Mucosa of rectum (tissue), 2 donors: ENCODE results near the gene LNX2.

Source experiments
- H3K27ac ChIP-seq, 2 donors: one replicate each; pipeline ENCODE4 v1.7.0; 2013; ENCODE audit warnings: inconsistent platforms in 2 of 2, low read depth in 2 of 2, low read length in 2 of 2
- H3K27me3 ChIP-seq, 2 donors: one replicate each; pipeline ENCODE4 v1.7.0; 2013; ENCODE audit warnings: low read length in 2 of 2; ENCODE audit not compliant: control insufficient read depth in 2 of 2, insufficient read depth in 2 of 2
- H3K36me3 ChIP-seq, 2 donors: one replicate each; pipeline ENCODE4 v1.7.0; 2013; ENCODE audit warnings: low read length in 2 of 2; ENCODE audit not compliant: control insufficient read depth in 2 of 2, insufficient read depth in 2 of 2
- H3K4me1 ChIP-seq, 2 donors: one replicate each; pipeline ENCODE4 v1.7.0; 2013; ENCODE audit warnings: low read length in 2 of 2, mild to moderate bottlenecking in 1 of 2; ENCODE audit not compliant: control insufficient read depth in 2 of 2, insufficient read depth in 2 of 2
- H3K4me3 ChIP-seq, 2 donors: one replicate each; pipeline ENCODE4 v1.7.0; 2013; ENCODE audit warnings: low read length in 2 of 2
- H3K9ac ChIP-seq, 2 donors: one replicate each; pipeline ENCODE4 v1.7.0; 2013; ENCODE audit warnings: low read length in 2 of 2, low read depth in 1 of 2, mild to moderate bottlenecking in 1 of 2
- H3K9me3 ChIP-seq, 2 donors: one replicate each; pipeline ENCODE4 v1.7.0; 2013; ENCODE audit warnings: low read length in 2 of 2; ENCODE audit not compliant: control insufficient read depth in 2 of 2
- donor health status: healthy.
- donor health status: Normal muscosa, but diverticular disease.

LNX2 gene

DNA sequence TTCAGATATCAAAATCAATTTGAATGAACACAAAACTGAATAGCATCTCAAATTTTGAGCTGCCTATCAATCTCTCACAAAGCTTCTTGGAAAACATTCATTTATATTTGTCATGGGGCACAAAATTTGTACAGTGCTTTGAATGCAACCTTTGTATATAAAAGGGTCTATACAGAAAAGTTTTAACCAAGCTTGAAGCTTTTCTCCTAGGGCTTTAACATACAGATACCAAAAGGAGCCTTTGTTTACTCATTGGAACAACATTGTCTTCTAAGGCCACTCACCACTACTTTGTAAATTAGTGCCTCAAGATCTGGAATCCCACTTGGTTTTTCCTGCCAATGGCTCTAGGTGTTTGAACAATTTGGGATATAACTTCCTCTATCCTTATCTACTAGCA is 21.2 kb downstream of the LNX2 start:
- Histone ChIP-seq H3K36me3 (no peaks in the 10 kb centered on the region), H3K4me1 (peaks cover 4 to 5% of the 10 kb centered on the region in 2 donors), H3K9me3 (no peaks in the 10 kb centered on the region), H3K27ac (no peak overlapping the region), H3K4me3 (no peak overlapping the region), H3K9ac (no peak overlapping the region), H3K27me3 (no peaks in the 10 kb centered on the region)

DNA sequence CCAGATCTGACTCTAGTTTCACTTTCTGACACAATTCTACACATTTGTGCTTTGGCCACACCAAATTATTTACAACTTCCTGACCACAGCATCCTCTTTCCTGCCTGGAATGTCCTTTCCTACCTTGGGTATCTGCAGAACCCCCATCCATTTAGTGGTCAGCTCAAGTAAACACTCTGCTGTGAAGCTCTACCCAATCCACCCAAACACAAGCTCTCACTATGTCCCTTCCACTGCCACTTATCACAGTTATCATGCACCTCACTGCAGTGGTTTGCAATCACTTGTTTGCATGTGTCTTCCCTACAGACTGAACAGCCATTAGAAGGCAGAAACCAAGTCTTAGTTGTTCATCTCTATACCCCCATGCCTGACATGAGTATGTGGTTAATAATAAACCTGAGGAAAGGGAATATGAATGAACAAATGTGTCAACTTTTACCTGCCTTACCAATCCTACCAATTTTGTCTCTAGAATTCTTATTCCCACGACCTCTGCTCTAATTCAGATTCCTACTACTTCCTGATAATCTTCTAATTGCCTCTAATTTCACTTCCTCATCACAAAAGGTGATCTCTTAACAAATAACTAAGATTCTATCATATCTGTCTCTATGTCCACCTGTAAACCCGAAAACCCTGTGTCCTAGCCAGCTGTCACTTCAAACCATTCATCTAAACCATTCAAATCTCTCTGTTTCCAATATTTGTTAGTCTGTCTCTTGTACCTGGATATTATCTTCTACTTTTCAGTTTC is 25.1 kb downstream of the LNX2 start:
- Histone ChIP-seq H3K4me1 (peaks cover 4 to 5% of the 10 kb centered on the region in 2 donors), H3K36me3 (no peaks in the 10 kb centered on the region), H3K27ac (no peak overlapping the region), H3K9ac (no peak overlapping the region), H3K4me3 (no peak overlapping the region), H3K27me3 (no peaks in the 10 kb centered on the region), H3K9me3 (no peaks in the 10 kb centered on the region)

- H3K27ac ChIP-seq: no peak overlapping the region
- no peaks in the 10 kb centered on the region for H3K36me3 ChIP-seq
- no peaks in the 10 kb centered on the region for H3K27me3 ChIP-seq
- peaks cover 4 to 5% of the 10 kb centered on the region in 2 donors for H3K4me1 ChIP-seq
- no peaks in the 10 kb centered on the region for H3K9me3 ChIP-seq
- H3K4me3 ChIP-seq: no peak overlapping the region
- H3K9ac ChIP-seq: no peak overlapping the region
Measured at GRCh38 chr13:27593267-27593666, 27.1 kb downstream of the LNX2 start.

- H3K9me3 ChIP-seq: no peaks in the 10 kb centered on the region
- no peak overlapping the region for H3K27ac ChIP-seq
- no peak overlapping the region for H3K4me3 ChIP-seq
- no peak overlapping the region for H3K9ac ChIP-seq
- H3K27me3 ChIP-seq: no peaks in the 10 kb centered on the region
- H3K36me3 ChIP-seq: no peaks in the 10 kb centered on the region
- peaks cover 4 to 5% of the 10 kb centered on the region in 2 donors for H3K4me1 ChIP-seq
Measured at GRCh38 chr13:27592865-27593264, 27.5 kb downstream of the LNX2 start.

DNA sequence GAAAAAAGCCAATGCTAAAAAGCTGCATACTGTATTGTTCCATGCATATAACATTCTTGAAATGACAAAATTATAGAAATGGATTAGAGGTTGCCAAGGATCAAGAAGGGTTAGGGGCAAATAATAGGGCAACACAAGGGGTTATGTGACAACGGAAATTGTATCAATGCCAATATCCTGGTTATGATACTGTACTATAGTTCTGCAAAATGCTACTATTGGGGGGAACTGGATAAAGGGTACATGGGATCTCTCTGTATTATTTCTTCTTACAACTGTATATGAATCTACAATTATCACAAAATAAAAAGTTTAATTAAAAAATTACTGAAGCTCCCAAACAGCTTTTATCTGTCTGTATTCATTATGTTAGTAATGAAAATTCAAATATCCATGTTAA is 31.9 kb downstream of the LNX2 start:
- Histone ChIP-seq H3K27me3 (no peaks in the 10 kb centered on the region), H3K9ac (no peak overlapping the region), H3K4me1 (peaks cover 0 to 5% of the 10 kb centered on the region in 2 donors), H3K36me3 (no peaks in the 10 kb centered on the region), H3K4me3 (no peak overlapping the region), H3K27ac (no peak overlapping the region), H3K9me3 (no peaks in the 10 kb centered on the region)

- Histone ChIP-seq H3K9me3 (no peaks in the 10 kb centered on the region), H3K36me3 (no peaks in the 10 kb centered on the region), H3K27ac (no peak overlapping the region), H3K4me1 (peaks cover 0 to 5% of the 10 kb centered on the region in 2 donors), H3K27me3 (no peaks in the 10 kb centered on the region), H3K4me3 (no peak overlapping the region), H3K9ac (no peak overlapping the region)
Measured at GRCh38 chr13:27587095-27587746, 33.1 kb downstream of the LNX2 start.

GRCh38 chr13:27583645-27584044 is 36.7 kb downstream of the LNX2 start:
- Histone ChIP-seq H3K4me1 (peaks cover 0 to 5% of the 10 kb centered on the region in 2 donors), H3K4me3 (no peak overlapping the region), H3K36me3 (peaks cover 0 to 7% of the 10 kb centered on the region in 2 donors), H3K27ac (no peak overlapping the region), H3K9me3 (no peaks in the 10 kb centered on the region), H3K9ac (no peak overlapping the region), H3K27me3 (no peaks in the 10 kb centered on the region)

- no peak overlapping the region for H3K9ac ChIP-seq
- no peaks in the 10 kb centered on the region for H3K9me3 ChIP-seq
- H3K27ac ChIP-seq: no peak overlapping the region
- H3K4me1 ChIP-seq: no peaks in the 10 kb centered on the region
- no peaks in the 10 kb centered on the region for H3K27me3 ChIP-seq
- no peak overlapping the region for H3K4me3 ChIP-seq
- peaks cover 0 to 14% of the 10 kb centered on the region in 2 donors for H3K36me3 ChIP-seq
Measured at GRCh38 chr13:27578121-27579030, 42.0 kb downstream of the LNX2 start.

- H3K9me3 ChIP-seq: no peaks in the 10 kb centered on the region
- no peak overlapping the region for H3K27ac ChIP-seq
- H3K4me3 ChIP-seq: no peak overlapping the region
- no peak overlapping the region for H3K9ac ChIP-seq
- no peaks in the 10 kb centered on the region for H3K27me3 ChIP-seq
- H3K36me3 ChIP-seq: peaks cover 3 to 9% of the 10 kb centered on the region in 2 donors
- H3K4me1 ChIP-seq: no peaks in the 10 kb centered on the region
Measured at GRCh38 chr13:27574661-27575060, 45.7 kb downstream of the LNX2 start.

DNA sequence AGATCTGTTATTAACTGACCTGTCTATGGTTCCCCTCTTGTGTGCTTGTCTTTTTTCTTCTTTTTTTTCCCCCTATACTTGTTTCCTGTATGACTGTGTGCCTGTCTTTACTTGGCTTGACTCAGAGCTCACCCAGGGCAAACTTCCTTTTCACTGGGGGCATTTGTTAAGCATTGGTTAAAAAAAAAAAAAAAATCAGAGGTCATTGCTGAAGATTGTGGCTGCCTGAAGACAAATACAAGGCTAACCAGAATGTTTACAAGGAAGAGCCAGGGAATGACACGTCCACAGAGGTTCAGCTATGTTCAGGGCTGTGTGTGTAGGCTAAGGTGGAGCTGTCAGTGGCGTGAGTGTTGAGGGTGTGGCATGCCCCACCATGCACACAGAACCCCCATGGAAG is 47.1 kb downstream of the LNX2 start:
- no peaks in the 10 kb centered on the region for H3K9me3 ChIP-seq

More for the DNA sequence above, 47.1 kb downstream of the LNX2 start:
- Histone ChIP-seq H3K4me1 (no peaks in the 10 kb centered on the region), H3K27ac (no peak overlapping the region), H3K27me3 (no peaks in the 10 kb centered on the region), H3K4me3 (no peak overlapping the region), H3K36me3 (peaks cover 7 to 13% of the 10 kb centered on the region in 2 donors), H3K9ac (no peak overlapping the region)
